ENCODE results near the gene MYF5. TPM values are rescaled to one million over a fixed set of nuclear protein-coding genes. Genes with fewer than 3 reads are reported as not detected.

Gene MYF5
- total RNA-seq, 2 donors from 2014 or later = 4.1 TPM; not detected in 1

DNA sequence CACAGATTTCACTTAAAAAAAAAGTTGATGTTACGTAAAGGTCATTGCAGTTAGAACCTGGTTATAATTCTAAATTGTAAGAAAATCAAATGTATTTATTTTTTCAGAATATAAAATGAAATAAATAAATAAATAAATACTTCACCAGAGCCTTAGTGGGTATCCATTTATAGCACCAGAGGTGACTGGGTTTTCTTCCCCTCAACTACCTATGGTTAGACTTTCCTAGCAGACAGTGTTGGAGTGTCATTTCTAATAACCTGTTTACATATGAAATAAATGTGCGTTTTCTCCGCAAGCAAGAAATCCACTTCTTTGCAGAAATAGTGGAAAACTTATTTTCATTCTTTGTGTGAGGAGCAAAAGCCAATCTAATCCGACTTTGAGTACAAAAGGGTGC, 3.3 kb upstream of the MYF5 start:
- WGBS = 92% methylated on average over 4 of the region's 4 CpGs
- Histone ChIP-seq H3K4me1 (replicated peaks) (no peaks in the 10 kb centered on the region), H3K27me3 (replicated peaks; ENCODE audit: insufficient read depth) (no peaks in the 10 kb centered on the region), H3K36me3 (no peaks in the 10 kb centered on the region), H3K4me3 (no peak overlapping the region), H3K9me3 (no peaks in the 10 kb centered on the region), H3K27ac (no peak overlapping the region)
- intact Hi-C loops (cut with DNase I) = no loop called here
- DNase-seq (ENCODE audit: low spot score) = no peak
- no peak for TF ChIP-seq POLR2AphosphoS5 (IDR thresholded peaks at IDR 0.05)
- TF ChIP-seq, protein P1, sequence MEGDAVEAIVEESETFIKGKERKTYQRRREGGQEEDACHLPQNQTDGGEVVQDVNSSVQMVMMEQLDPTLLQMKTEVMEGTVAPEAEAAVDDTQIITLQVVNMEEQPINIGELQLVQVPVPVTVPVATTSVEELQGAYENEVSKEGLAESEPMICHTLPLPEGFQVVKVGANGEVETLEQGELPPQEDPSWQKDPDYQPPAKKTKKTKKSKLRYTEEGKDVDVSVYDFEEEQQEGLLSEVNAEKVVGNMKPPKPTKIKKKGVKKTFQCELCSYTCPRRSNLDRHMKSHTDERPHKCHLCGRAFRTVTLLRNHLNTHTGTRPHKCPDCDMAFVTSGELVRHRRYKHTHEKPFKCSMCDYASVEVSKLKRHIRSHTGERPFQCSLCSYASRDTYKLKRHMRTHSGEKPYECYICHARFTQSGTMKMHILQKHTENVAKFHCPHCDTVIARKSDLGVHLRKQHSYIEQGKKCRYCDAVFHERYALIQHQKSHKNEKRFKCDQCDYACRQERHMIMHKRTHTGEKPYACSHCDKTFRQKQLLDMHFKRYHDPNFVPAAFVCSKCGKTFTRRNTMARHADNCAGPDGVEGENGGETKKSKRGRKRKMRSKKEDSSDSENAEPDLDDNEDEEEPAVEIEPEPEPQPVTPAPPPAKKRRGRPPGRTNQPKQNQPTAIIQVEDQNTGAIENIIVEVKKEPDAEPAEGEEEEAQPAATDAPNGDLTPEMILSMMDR (IDR thresholded peaks at IDR 0.05) = no peak
- TF ChIP-seq POLR2A (IDR thresholded peaks at IDR 0.05) = no peak

DNA sequence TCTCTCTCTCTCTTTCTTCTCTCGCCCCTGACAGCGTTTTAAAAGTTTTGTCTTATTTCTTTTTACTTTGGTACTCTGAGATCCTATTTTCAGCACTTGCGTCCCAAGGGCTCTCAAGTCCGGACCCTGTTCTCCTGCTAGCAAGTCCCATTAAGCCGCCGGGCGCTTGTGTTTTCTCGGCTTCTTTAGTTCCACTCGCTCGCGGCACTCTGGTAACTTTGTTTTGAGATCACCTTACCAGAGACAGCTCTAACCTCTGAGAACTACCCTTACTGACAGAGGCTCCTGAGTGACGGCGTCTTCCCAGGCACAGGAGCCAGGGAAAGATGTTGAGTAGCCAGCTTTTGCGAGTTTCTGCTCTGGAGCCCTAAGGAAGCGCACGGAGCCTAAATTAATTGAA, 2.7 kb upstream of the MYF5 start:
- Histone ChIP-seq H3K4me3 (no peak overlapping the region), H3K27ac (no peak overlapping the region), H3K36me3 (no peaks in the 10 kb centered on the region), H3K9me3 (no peaks in the 10 kb centered on the region), H3K27me3 (replicated peaks; ENCODE audit: insufficient read depth) (no peaks in the 10 kb centered on the region), H3K4me1 (replicated peaks) (no peaks in the 10 kb centered on the region)
- WGBS = 38% methylated on average over 16 of the region's 16 CpGs
- TF ChIP-seq POLR2A (IDR thresholded peaks at IDR 0.05) = no peak
- TF ChIP-seq POLR2AphosphoS5 (IDR thresholded peaks at IDR 0.05) = no peak
- TF ChIP-seq, protein P1 (IDR thresholded peaks at IDR 0.05) = no peak
- no peak for DNase-seq (ENCODE audit: low spot score)
- intact Hi-C loops (cut with DNase I) = no loop called here

DNA sequence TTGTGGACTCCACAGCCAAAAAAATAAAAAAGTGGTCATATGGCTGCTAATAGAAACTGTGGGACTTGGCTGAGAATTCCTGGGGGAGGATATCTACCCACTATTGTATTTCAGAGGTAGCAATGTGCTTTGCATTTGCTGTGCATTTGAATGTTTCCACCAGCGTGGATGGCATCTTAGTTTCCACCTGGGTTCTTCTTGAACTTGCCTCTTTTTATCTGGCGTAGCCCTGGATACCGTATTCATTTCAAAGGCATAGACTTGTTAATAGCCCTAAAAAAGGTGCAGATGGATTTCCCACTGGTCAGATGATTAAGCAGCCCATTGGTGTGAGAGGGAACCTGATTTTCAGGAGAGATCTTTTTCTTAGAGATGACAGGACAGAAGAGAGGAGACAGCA, 1.9 kb upstream of the MYF5 start:
- H3K27ac ChIP-seq = no peak overlapping the region
- intact Hi-C loops (cut with DNase I) = no loop called here
- TF ChIP-seq POLR2AphosphoS5 (IDR thresholded peaks at IDR 0.05) (no peak), POLR2A (IDR thresholded peaks at IDR 0.05) (no peak)
- TF ChIP-seq, protein P1 (IDR thresholded peaks at IDR 0.05) = no peak
- no peaks in the 10 kb centered on the region for H3K36me3 ChIP-seq
- no peaks in the 10 kb centered on the region for H3K27me3 ChIP-seq (replicated peaks; ENCODE audit: insufficient read depth)
- no peak for DNase-seq (ENCODE audit: low spot score)
- H3K4me3 ChIP-seq = no peak overlapping the region
- 86% methylated on average over 3 of the region's 3 CpGs for WGBS
- no peaks in the 10 kb centered on the region for H3K9me3 ChIP-seq
- no peaks in the 10 kb centered on the region for H3K4me1 ChIP-seq (replicated peaks)

DNA sequence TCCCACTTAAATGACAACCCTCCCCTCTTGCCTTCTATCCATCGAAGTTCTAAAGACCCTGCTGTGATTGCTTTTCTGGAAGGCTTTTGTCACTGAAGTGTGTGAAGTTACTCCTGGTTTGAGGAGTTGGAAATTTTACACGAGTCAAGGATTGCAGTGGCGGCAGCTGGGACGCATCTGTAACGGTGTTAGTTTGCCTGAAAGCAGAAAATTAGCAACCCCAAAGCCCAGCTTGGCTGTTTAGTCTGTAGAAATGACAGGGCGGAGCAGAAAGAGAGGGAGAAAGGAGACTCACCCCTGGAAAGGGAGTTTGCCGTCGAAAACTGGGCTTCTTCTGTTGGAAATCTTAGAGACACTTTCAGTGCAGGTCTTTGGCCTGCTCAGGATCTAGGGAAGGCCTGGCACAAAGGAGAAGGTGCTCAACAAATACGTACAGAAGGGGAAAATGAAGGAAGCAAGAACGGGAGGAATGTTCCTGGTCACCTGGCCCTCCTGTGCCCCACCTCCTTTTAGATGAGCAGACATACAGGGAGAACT, 931 bp upstream of the MYF5 start:
- 58% methylated on average over 10 of the region's 10 CpGs for WGBS
- Histone ChIP-seq H3K27ac (no peak overlapping the region), H3K9me3 (no peaks in the 10 kb centered on the region), H3K4me1 (replicated peaks) (no peaks in the 10 kb centered on the region), H3K27me3 (replicated peaks; ENCODE audit: insufficient read depth) (no peaks in the 10 kb centered on the region), H3K4me3 (no peak overlapping the region), H3K36me3 (no peaks in the 10 kb centered on the region)
- TF ChIP-seq POLR2AphosphoS5 (IDR thresholded peaks at IDR 0.05) = no peak
- no peak for TF ChIP-seq POLR2A (IDR thresholded peaks at IDR 0.05)
- TF ChIP-seq, protein P1 (IDR thresholded peaks at IDR 0.05) = no peak
- intact Hi-C loops (cut with DNase I) = no loop called here
- DNase-seq (ENCODE audit: low spot score) = no peak

DNA sequence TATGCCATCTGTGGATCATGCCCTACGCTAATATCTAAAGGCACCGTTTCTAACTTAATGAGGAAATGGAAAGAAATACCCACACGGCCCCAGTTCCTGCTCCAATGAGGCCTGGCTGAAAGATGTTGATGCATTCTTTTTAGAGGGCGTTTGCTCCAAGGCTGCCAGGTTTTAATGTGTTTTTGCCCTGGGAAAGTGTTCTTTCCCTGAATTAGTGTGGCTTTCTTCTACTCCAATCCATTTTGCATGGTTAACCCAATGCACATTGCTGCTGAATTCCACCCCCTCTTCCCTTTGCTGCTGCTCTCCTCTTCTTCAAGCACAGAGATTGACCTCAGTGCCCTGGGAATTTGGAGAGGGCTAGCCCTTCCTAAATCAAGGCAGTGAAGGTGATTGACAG, 1.1 kb downstream of the MYF5 start:
- Histone ChIP-seq H3K4me1 (replicated peaks) (no peaks in the 10 kb centered on the region), H3K4me3 (no peak overlapping the region), H3K27ac (no peak overlapping the region), H3K9me3 (no peaks in the 10 kb centered on the region), H3K27me3 (replicated peaks; ENCODE audit: insufficient read depth) (no peaks in the 10 kb centered on the region), H3K36me3 (no peaks in the 10 kb centered on the region)
- TF ChIP-seq POLR2AphosphoS5 (IDR thresholded peaks at IDR 0.05) (no peak), POLR2A (IDR thresholded peaks at IDR 0.05) (no peak)
- TF ChIP-seq, protein P1 (IDR thresholded peaks at IDR 0.05) = no peak
- intact Hi-C loops (cut with DNase I) = no loop called here
- WGBS = 84% methylated on average over 4 of the region's 4 CpGs
- DNase-seq (ENCODE audit: low spot score) = no peak

Measured in prostate gland (tissue), 2 donors.